Measurements from ENCODE around the gene KSR2.

Gene KSR2

GRCh38 chr12:117441751-117442150, 527.0 kb downstream of the KSR2 start:
- peak in 12 of 14 donors; percentile 10 to 85 (median 44) for DNase-seq

GRCh38 chr12:117440384-117440783, 528.4 kb downstream of the KSR2 start:
- DNase-seq, result no peak

- peak in 5 of 14 donors; percentile 3 to 14 (median 6) for DNase-seq
These were observed 529.2 kb downstream of the KSR2 start for GRCh38 chr12:117439531-117440001.

- no peak for DNase-seq
These were observed 530.0 kb downstream of the KSR2 start for GRCh38 chr12:117438809-117439208.

GRCh38 chr12:117437516-117438255, 531.1 kb downstream of the KSR2 start:
- peak in 11 of 14 donors; percentile 8 to 74 (median 35) for DNase-seq

GRCh38 chr12:117433878-117434277, 534.9 kb downstream of the KSR2 start:
- DNase-seq, result no peak

- no peak for DNase-seq
These were observed 538.5 kb downstream of the KSR2 start for GRCh38 chr12:117430246-117430645.

- no peak for DNase-seq
These were observed 541.6 kb downstream of the KSR2 start for GRCh38 chr12:117427211-117427610.

- DNase-seq, result no peak
These were observed 546.8 kb downstream of the KSR2 start for GRCh38 chr12:117421987-117422386.

- DNase-seq, result no peak
These were observed 547.6 kb downstream of the KSR2 start for GRCh38 chr12:117421068-117421752.

GRCh38 chr12:117417004-117417403, 551.8 kb downstream of the KSR2 start:
- DNase-seq, result no peak

- DNase-seq, result no peak
These were observed 556.2 kb downstream of the KSR2 start for GRCh38 chr12:117412465-117413188.

GRCh38 chr12:117409286-117409685, 559.5 kb downstream of the KSR2 start:
- DNase-seq, result no peak

- DNase-seq, result peak in 9 of 14 donors; percentile 11 to 46 (median 22)
These were observed 560.5 kb downstream of the KSR2 start for GRCh38 chr12:117408161-117408791.

- no peak for DNase-seq
These were observed 563.9 kb downstream of the KSR2 start for GRCh38 chr12:117404940-117405339.

- DNase-seq, result no peak
These were observed 564.5 kb downstream of the KSR2 start for GRCh38 chr12:117404203-117404853.

- no peak for DNase-seq
These were observed 565.1 kb downstream of the KSR2 start for GRCh38 chr12:117403586-117404139.

All from C1 segment of cervical spinal cord (tissue), 14 donors.